ENCODE results near the gene TNN.

The TNN gene

GRCh38 chr1:175154629-175155472 is 87.2 kb downstream of the TNN start:
- Histone ChIP-seq H3K4me3 (ENCODE audit: low read depth in 1 of 2, low read length in 1 of 2) (no peak overlapping the region), H3K4me1 (ENCODE audit: control insufficient read depth in 1 of 2, insufficient read depth in 1 of 2, low read depth in 1 of 2, low read length in 1 of 2) (peaks cover 5 to 8% of the 10 kb centered on the region in 2 experiments), H3K27ac (no peak overlapping the region), H3K36me3 (peaks cover 24% of the 10 kb centered on the region), H3K9me3 (no peaks in the 10 kb centered on the region), H3K27me3 (peaks cover 25% of the 10 kb centered on the region)
- peak; percentile 86 for TF ChIP-seq CTCF (IDR thresholded peaks at IDR 0.05)

- peaks cover 25% of the 10 kb centered on the region for H3K27me3 ChIP-seq
- H3K4me1 ChIP-seq (ENCODE audit: control insufficient read depth in 1 of 2, insufficient read depth in 1 of 2, low read depth in 1 of 2, low read length in 1 of 2), result peaks cover 5 to 8% of the 10 kb centered on the region in 2 experiments
- H3K27ac ChIP-seq, result no peak overlapping the region
- H3K4me3 ChIP-seq (ENCODE audit: low read depth in 1 of 2, low read length in 1 of 2), result no peak overlapping the region
- no peaks in the 10 kb centered on the region for H3K9me3 ChIP-seq
- no peak for TF ChIP-seq CTCF (IDR thresholded peaks at IDR 0.05)
- peaks cover 30% of the 10 kb centered on the region for H3K36me3 ChIP-seq
These were observed 87.8 kb downstream of the TNN start for GRCh38 chr1:175155473-175155856.

GRCh38 chr1:175155936-175156335 is 88.3 kb downstream of the TNN start:
- H3K27ac ChIP-seq, result no peak overlapping the region
- peaks cover 35% of the 10 kb centered on the region for H3K36me3 ChIP-seq
- H3K4me1 ChIP-seq (ENCODE audit: control insufficient read depth in 1 of 2, insufficient read depth in 1 of 2, low read depth in 1 of 2, low read length in 1 of 2), result peaks cover 5 to 8% of the 10 kb centered on the region in 2 experiments
- H3K4me3 ChIP-seq (ENCODE audit: low read depth in 1 of 2, low read length in 1 of 2), result no peak overlapping the region
- peaks cover 25% of the 10 kb centered on the region for H3K27me3 ChIP-seq
- TF ChIP-seq CTCF (IDR thresholded peaks at IDR 0.05), result no peak
- H3K9me3 ChIP-seq, result no peaks in the 10 kb centered on the region

GRCh38 chr1:175157200-175157599 is 89.6 kb downstream of the TNN start:
- Histone ChIP-seq H3K4me1 (ENCODE audit: control insufficient read depth in 1 of 2, insufficient read depth in 1 of 2, low read depth in 1 of 2, low read length in 1 of 2) (peaks cover 5 to 8% of the 10 kb centered on the region in 2 experiments), H3K9me3 (no peaks in the 10 kb centered on the region), H3K36me3 (peaks cover 48% of the 10 kb centered on the region), H3K27me3 (peaks cover 23% of the 10 kb centered on the region), H3K4me3 (ENCODE audit: low read depth in 1 of 2, low read length in 1 of 2) (no peak overlapping the region), H3K27ac (no peak overlapping the region)
- no peak for TF ChIP-seq CTCF (IDR thresholded peaks at IDR 0.05)

- TF ChIP-seq CTCF (IDR thresholded peaks at IDR 0.05), result no peak
- H3K9me3 ChIP-seq, result no peaks in the 10 kb centered on the region
These were observed 90.5 kb downstream of the TNN start for GRCh38 chr1:175158170-175158591.

More at GRCh38 chr1:175158170-175158591, 90.5 kb downstream of the TNN start:
- Histone ChIP-seq H3K4me3 (ENCODE audit: low read depth in 1 of 2, low read length in 1 of 2) (no peak overlapping the region), H3K27ac (no peak overlapping the region), H3K36me3 (peaks cover 57% of the 10 kb centered on the region), H3K27me3 (peaks cover 13% of the 10 kb centered on the region), H3K4me1 (ENCODE audit: control insufficient read depth in 1 of 2, insufficient read depth in 1 of 2, low read depth in 1 of 2, low read length in 1 of 2) (peaks cover 5 to 8% of the 10 kb centered on the region in 2 experiments)
